SU-DHL-6 (cell line): ENCODE data around the gene TRMT112.

Experiments used
- CTCF ChIP-seq: fragments of 200-600 bp; sonication (generic); IDR thresholded peaks from one replicate; pipeline ENCODE4 v1.5.1; 2017; ENCODE audit warnings: antibody characterized with exemption, mild to moderate bottlenecking, low read length, moderate library complexity; ENCODE audit not compliant: insufficient read depth, poor library complexity, severe bottlenecking
- EZH2phosphoT487 ChIP-seq: fragments of 200-600 bp; sonication (generic), shearing (Covaris generic); conservative IDR thresholded peaks from 2 replicates; pipeline ENCODE4 v1.6.1; 2018; ENCODE audit warnings: mild to moderate bottlenecking, antibody characterized with exemption, low read length, moderate library complexity, mixed read lengths

GRCh38 chr11:64323373-64323772, 6.0 kb upstream of the TRMT112 start:
- no peak for TF ChIP-seq CTCF
- TF ChIP-seq EZH2phosphoT487, result no peak
